Measurements from ENCODE around the gene PDILT.

DNA sequence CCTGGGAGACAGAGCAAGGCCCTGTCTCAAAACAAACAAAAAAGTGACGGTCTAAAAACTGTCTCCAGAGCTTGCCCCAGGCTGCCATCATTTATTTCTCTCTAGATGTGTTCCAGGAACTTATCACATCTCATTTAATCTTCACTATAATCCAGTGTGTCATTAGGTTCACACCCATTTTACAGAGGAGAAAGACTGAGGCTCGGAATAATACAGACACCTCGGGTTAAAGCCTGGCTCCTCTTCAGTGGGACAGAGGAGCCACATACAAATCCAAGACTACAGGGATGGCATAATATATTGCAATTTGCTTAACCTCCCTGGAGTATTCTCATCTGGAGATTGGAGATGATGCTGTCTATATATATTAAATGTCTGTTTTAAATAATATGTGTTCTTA is 5.9 kb downstream of the PDILT start:
- TF ChIP-seq, protein P1, sequence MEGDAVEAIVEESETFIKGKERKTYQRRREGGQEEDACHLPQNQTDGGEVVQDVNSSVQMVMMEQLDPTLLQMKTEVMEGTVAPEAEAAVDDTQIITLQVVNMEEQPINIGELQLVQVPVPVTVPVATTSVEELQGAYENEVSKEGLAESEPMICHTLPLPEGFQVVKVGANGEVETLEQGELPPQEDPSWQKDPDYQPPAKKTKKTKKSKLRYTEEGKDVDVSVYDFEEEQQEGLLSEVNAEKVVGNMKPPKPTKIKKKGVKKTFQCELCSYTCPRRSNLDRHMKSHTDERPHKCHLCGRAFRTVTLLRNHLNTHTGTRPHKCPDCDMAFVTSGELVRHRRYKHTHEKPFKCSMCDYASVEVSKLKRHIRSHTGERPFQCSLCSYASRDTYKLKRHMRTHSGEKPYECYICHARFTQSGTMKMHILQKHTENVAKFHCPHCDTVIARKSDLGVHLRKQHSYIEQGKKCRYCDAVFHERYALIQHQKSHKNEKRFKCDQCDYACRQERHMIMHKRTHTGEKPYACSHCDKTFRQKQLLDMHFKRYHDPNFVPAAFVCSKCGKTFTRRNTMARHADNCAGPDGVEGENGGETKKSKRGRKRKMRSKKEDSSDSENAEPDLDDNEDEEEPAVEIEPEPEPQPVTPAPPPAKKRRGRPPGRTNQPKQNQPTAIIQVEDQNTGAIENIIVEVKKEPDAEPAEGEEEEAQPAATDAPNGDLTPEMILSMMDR (IDR thresholded peaks at IDR 0.05): no peak
- TF ChIP-seq POLR2A (IDR thresholded peaks at IDR 0.05): no peak
